K562 treated with DMSO at 1 percent for 4 hours (cell line): ENCODE data around the gene CEP170. TPM values are rescaled to one million over a fixed set of nuclear protein-coding genes. Genes with fewer than 3 reads are reported as not detected.

ENCODE experiments used
- total RNA-seq: library from RNA; unstranded; fragments of 300-600 nt; gene quantifications from 2 replicates; pipeline ENCODE4 v1.2.3, GENCODE V29; 2022; ENCODE audit not compliant: insufficient read depth

CEP170 gene
- total RNA-seq: 27.1 and 30.2 TPM in 2 replicates

DNA sequence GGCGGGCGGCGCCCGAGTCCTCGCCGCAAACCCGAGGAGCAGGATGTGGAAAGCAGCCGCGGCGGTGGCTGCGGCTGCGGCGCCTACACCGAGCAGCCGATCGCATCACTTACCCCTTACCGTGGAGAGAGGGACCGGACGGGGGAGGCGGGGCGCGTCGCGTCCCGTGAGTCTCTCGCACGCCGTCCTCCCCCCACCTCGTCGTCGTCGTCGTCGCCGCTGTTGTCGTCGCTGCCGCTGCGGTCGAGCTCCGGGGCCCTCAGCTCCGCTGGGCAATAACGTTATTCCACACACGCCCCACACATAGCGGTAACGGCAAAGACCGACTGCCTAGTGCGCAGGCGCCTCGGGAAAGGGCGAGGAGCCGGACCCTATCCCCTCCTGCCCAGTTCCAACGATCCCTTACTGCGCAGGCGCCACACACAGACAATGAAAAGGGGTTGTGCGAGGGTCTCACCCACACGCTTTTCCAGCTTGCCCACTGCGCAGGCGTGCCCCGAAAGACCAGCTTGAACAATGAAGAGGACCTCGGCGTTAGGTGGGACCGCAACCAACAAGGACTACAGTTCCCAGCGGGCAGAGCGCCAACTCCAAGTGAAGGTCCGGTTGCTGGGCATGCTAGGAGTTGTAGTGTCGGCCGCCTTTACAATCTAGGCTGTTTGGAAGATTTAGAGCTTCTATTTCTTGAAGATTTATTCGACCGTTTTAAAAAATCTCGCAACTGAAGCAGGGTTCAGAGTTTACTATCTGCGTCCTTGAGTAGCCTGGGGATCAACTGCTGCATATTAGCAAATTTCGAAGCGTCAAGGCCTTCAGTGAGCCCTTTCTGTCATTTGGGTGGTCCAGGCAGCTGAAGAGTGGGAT, at the start of gene CEP170:
CEP170 (minus strand) TSS at position 355 of the 864 bp plus-strand sequence. CDS start 30,001 bp downstream, outside the sequence.

DNA sequence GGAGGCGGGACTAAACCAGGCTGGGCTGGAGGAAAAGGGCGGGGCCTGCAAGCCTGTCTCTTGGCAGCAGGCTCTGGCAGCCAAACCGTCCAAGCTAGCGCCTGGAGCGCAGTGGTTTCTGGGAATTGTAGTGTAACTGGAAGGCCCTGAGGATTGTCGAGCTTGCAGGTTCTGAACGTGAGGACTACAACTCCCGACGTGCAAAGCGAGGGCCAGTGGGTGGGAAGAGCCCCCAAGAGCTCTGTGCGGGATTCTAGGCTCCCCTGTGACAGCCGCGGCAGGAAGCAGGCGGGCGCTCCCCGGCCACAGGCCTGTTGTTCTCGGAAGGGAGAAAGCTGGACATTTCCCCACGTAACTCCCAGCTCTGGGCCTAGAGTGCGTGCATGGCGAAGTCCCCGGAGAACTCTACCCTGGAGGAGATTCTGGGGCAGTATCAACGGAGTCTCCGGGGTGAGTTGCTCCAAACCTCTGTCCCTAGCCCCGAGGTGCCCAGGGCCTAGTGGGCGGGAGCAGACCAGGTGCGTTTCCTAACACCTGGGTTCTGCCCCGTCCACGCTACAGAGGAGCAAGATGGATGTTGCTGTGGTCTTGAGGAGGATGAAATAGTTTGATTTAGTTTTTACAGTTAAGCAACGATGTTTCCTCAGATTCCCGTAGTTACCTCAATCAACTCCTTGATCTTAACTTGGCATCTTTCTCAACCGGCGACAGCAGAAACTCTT, 871 bp upstream of the CEP170 start, which contains the start of gene SDCCAG8:
SDCCAG8 (plus strand) TSS at position 251 of the 722 bp plus-strand sequence; CDS start at position 384, 133 bp downstream.

Other genes starting within 250 kb of the CEP170 start
- 12.4 and 17.5 TPM in 2 replicates for gene SDCCAG8, start 760 bp upstream of the CEP170 start, total RNA-seq